Ovary (tissue), 10 donors: ENCODE data around the gene OR2T5. TPM values are rescaled to one million over a fixed set of nuclear protein-coding genes. Genes with fewer than 3 reads are reported as not detected.
"Not testable (repeated sequence)": the region's sequence is repeated elsewhere in the genome, so short reads cannot be mapped to it uniquely, and the experiment has no call there.

ENCODE experiments used
- DNase-seq, 5 donors: peaks; one replicate each; pipeline ENCODE4 v3.0.0-alpha.2; 2019 to 2020
- H3K27ac ChIP-seq, 2 donors: fragments of 200-600 bp; one replicate each; pipeline versions ENCODE4 v1.5.1 to v1.8.0; 2019 to 2022
- H3K27me3 ChIP-seq: fragments of 200-600 bp; one replicate; pipeline ENCODE4 v1.8.0; 2022
- H3K36me3 ChIP-seq: fragments of 200-600 bp; sonication (generic); one replicate; pipeline ENCODE4 v1.5.1; 2019
- H3K4me1 ChIP-seq: one replicate; pipeline ENCODE4 v1.8.1; 2013; ENCODE audit warnings: mild to moderate bottlenecking, moderate library complexity; ENCODE audit not compliant: insufficient read depth
- H3K4me3 ChIP-seq: fragments of 200-600 bp; sonication (generic); one replicate; pipeline ENCODE4 v1.5.1; 2017
- H3K9me3 ChIP-seq, 2 donors: fragments of 200-600 bp in 1 of 2; sonication (generic) in 1 of 2; one replicate each; pipeline versions ENCODE4 v1.5.1 to v1.8.1; 2013 to 2019; ENCODE audit warnings: mild to moderate bottlenecking in 1 of 2, moderate library complexity in 1 of 2
- WGBS, 3 donors: extraction: QIAGEN DNeasy Blood & Tissue Kit in 1 of 3; methylation state at CpG; one replicate each; pipeline versions ENCODE4 v1.1.5 to v1.1.7; 2013 to 2017; 5-methylcytosine and 5-hydroxymethylcytosine counted together
- intact Hi-C, 4 donors: fragments of 100-400 bp; cut with DNase I; formaldehyde crosslinking; loops; one replicate each; pipeline versions ENCODE4 v1.11.0 to v1.15.1; 2022 to 2023
- long read RNA-seq, 3 donors: library from polyadenylated mRNA in 2 of 3; unstranded in 2 of 3; transcript quantifications; one replicate each; pipeline ENCODE4 v2.0.0 and lab custom pipeline, GENCODE V29; 2021 to 2026
- polyA plus RNA-seq, 2 donors: library from polyadenylated mRNA; stranded (reverse); fragments of 200-250 nt in 1 of 2; fragments of 350-450 nt in 1 of 2; fragmentation: Illumina TruSeq in 1 of 2; extraction: RNeasy Lipid Tissue Mini Kit (QIAGEN cat#74804) in 1 of 2; gene quantifications; one replicate each; pipeline ENCODE4 v1.2.3, GENCODE V29; 2013 to 2014
- total RNA-seq, 7 donors: library from RNA; depleted of rRNA in 2 of 7; stranded (reverse); fragments of >200 nt in 2 of 7; fragmentation: NEBNext Ultra II Directional in 3 of 7; extraction: Animal tissue kit (Norgen Biotek cat#: 25700) in 3 of 7; gene quantifications; one replicate each; pipeline versions ENCODE4 v1.1.0 to v1.2.4, GENCODE V29; 2016 to 2023
- donor health status: DM: no; HTN: no; CAD: no; lungs with moderate emphysema.
- donor health status: DM: no; HTN: no; CAD: no.
- donor health status: Bipolar disorder and iron deficiency.
- donor health status: DM: yes; HTN: yes; CAD: no.
- donor health status: DM: no; HTN: no; CAD: no.
- donor health status: DM: yes; HTN: yes; CAD: no.

OR2T5 gene, protein sequence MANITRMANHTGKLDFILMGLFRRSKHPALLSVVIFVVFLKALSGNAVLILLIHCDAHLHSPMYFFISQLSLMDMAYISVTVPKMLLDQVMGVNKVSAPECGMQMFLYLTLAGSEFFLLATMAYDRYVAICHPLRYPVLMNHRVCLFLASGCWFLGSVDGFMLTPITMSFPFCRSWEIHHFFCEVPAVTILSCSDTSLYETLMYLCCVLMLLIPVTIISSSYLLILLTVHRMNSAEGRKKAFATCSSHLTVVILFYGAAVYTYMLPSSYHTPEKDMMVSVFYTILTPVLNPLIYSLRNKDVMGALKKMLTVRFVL
- total RNA-seq: under 1 TPM in 1 of 7 donors, not detected in 6; 0.10 TPM
- polyA plus RNA-seq: not detected
- long read RNA-seq, donor 1: 0 reads
- long read RNA-seq, donor 2: 0 reads
- long read RNA-seq, donor 3: 0 reads

DNA sequence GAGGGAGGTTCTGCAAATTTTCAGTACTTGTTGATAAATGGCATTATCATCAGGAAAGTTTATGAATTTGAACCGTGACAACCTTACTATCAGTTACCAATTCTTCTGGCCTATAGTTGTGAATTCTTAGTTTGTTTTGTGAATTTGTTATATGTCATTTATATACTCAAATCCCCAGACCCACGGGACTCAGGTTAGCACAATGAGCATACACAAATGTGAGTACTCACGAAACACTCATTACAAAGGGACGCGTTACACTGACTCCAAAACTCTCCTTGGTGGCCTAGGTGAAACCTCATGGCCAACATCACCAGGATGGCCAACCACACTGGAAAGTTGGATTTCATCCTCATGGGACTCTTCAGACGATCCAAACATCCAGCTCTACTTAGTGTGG lies at the start of gene OR2T5:
Gene OR2T5 (plus strand): TSS at position 301 of the 400 bp plus-strand sequence. CDS start 0 bp downstream, at position 301.
- H3K27me3 ChIP-seq, H3K4me3 ChIP-seq, DNase-seq, H3K9me3 ChIP-seq, H3K27ac ChIP-seq, intact Hi-C loops, H3K4me1 ChIP-seq, H3K36me3 ChIP-seq: not testable (repeated sequence)
- WGBS, 3 donors: 73 to 86% methylated on average over 4 to 5 of the region's 6 CpGs; no CpG with 5 or more reads in 1 of the 3 donors

- H3K36me3 ChIP-seq, intact Hi-C loops, H3K9me3 ChIP-seq, H3K4me3 ChIP-seq, H3K27me3 ChIP-seq, DNase-seq, H3K4me1 ChIP-seq, H3K27ac ChIP-seq: not testable (repeated sequence)
- 33 to 67% (median 46%) methylated on average over 1 of the region's 1 CpG for WGBS, 3 donors
Observed at GRCh38 chr1:248438668-248439067, 49.7 kb upstream of the OR2T5 start.

DNA sequence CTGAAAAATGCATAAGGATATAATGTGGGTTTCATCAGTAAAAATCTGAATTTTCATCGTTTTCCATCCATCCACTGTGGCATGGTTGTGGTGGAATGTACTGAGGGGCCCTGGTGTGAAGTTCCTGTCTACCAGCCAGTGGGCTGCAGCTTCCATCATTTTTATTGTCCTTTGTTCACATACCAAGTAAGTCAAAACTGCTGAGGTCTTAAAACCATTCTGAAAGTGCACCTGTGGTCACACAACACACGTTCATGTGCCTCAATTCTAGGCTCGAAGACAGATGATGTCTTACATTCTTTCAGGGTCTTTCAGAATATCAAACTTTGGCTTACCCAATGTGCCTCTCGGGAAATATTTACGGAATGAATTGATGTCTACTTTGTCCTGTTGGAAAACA lies 49.1 kb upstream of the OR2T5 start:
- DNase-seq, intact Hi-C loops, H3K27me3 ChIP-seq, H3K9me3 ChIP-seq, H3K27ac ChIP-seq, H3K4me3 ChIP-seq, H3K36me3 ChIP-seq, H3K4me1 ChIP-seq: not testable (repeated sequence)
- WGBS, 3 donors: 58 to 66% (median 61%) methylated on average over 5 of the region's 5 CpGs

DNA sequence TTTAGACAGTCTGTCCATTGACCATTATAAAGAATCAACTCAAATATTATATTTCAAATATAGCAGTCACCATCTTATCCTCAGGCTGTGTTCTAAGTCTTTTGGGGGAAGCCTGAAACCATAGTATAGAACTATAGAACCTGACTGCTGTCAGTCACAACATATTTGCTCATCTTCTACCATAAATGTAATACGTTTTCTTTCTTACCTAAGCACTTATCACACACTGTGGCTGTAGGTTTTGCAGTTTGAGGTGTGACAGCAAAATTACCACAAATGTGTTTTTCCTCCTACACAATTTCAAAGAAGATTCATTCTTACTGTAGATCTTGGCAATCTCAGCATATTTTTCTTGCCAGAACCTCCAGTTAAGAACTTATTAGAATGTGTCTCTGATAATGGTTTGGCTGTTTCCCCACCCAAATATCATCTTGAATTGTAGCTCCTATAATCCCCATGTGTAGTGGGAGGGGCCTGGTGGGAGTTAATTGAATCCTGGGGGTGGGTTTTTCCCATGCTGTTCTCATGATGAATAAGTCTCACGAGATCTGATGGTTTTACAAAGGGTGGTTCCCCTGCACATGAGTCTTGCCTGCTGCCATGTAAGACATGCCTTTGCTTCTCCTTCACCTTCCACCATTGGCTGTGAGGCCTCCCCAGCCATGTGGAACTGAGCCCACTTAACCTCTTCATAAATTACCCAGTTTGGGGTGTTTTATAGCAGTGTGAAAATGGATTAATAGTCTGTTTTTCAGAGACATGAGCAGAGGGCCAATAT lies 45.7 kb upstream of the OR2T5 start:
- WGBS, 3 donors: 32 to 50% (median 44%) methylated on average over 1 of the region's 2 CpGs
- not testable (repeated sequence) for H3K27ac ChIP-seq, H3K27me3 ChIP-seq, H3K4me3 ChIP-seq, H3K36me3 ChIP-seq, H3K9me3 ChIP-seq, H3K4me1 ChIP-seq, DNase-seq
- intact Hi-C loops: loop anchor here in 2 of 4 donors (10.0 kb wide), 1 partner anchor 202 kb away; the partner anchor contains the start of gene OR2T35 (in 2 of the 2)

- H3K36me3 ChIP-seq, H3K4me1 ChIP-seq, H3K27ac ChIP-seq, H3K27me3 ChIP-seq, H3K9me3 ChIP-seq, H3K4me3 ChIP-seq, DNase-seq: not testable (repeated sequence)
- intact Hi-C loops: loop anchor here in 2 of 4 donors (10.0 kb wide), 1 partner anchor 200 kb away; the partner anchor contains the start of gene OR2T35 (in 2 of the 2)
- WGBS, 3 donors: 73 to 82% (median 79%) methylated on average over 4 of the region's 4 CpGs
Observed at GRCh38 chr1:248444603-248445002, 43.8 kb upstream of the OR2T5 start.

GRCh38 chr1:248445399-248445798 lies 43.0 kb upstream of the OR2T5 start, which contains the start of gene OR2T2:
Gene OR2T2, plus strand, starts transcription at chr1:248445637. Its CDS starts 7,161 bp downstream, at chr1:248452798.
- not testable (repeated sequence) for DNase-seq, H3K9me3 ChIP-seq, H3K4me3 ChIP-seq, H3K36me3 ChIP-seq, H3K4me1 ChIP-seq, H3K27me3 ChIP-seq, H3K27ac ChIP-seq
- intact Hi-C loops: loop anchor here in 2 of 4 donors (10.0 kb wide), 1 partner anchor 199 kb away; the partner anchor contains the start of gene OR2T35 (in 2 of the 2)
- WGBS, 3 donors: 50 to 63% methylated on average over 1 to 2 of the region's 2 CpGs; no CpG with 5 or more reads in 1 of the 3 donors

GRCh38 chr1:248448409-248449074 lies 39.8 kb upstream of the OR2T5 start:
- not testable (repeated sequence) for H3K27ac ChIP-seq, H3K9me3 ChIP-seq, H3K36me3 ChIP-seq, H3K4me1 ChIP-seq, DNase-seq, H3K4me3 ChIP-seq, H3K27me3 ChIP-seq
- intact Hi-C loops: loop anchor here in 2 of 4 donors (10.0 kb wide), 1 partner anchor 196 kb away; the partner anchor contains the start of gene OR2T35 (in 2 of the 2)
- no CpG with 5 or more reads among the region's 4 CpGs for WGBS, 3 donors

DNA sequence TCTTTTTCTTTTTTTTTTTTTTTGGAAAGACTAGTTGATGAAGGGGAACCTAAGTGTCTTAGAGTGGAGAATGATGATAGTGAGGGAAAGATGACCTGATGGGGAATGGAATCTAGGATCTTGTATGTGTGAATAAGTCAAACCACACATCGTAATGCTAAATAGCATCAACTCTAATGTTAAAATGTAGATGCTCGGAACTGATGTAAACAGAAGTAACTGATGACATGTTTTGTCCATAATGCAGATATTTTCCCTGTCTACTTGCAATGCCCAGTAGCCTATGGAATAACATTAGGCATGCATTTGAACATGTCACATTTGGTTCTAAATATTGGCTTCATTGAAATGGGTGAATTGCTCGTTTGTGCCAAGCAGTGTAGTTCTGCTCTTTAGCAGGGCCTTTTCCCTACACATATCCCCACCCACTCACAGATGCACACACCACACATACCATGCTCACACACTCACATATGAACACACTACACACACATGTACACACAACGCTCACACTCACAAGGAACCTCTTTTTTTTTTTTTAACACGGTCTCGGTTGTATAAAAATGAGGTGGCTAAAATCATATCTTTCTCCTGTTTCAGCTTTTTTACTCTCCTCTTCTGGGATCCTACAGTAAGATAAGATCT lies 38.4 kb upstream of the OR2T5 start:
- H3K4me3 ChIP-seq, H3K36me3 ChIP-seq, H3K27me3 ChIP-seq, DNase-seq, H3K9me3 ChIP-seq, H3K4me1 ChIP-seq, H3K27ac ChIP-seq: not testable (repeated sequence)
- WGBS, 3 donors: 73 to 83% (median 78%) methylated on average over 5 of the region's 6 CpGs
- intact Hi-C loops: loop anchor here in 2 of 4 donors (10.0 kb wide), 1 partner anchor 195 kb away; the partner anchor contains the start of gene OR2T35 (in 2 of the 2)

GRCh38 chr1:248450466-248451145 lies 37.8 kb upstream of the OR2T5 start:
- H3K27me3 ChIP-seq, H3K9me3 ChIP-seq, H3K36me3 ChIP-seq, DNase-seq, intact Hi-C loops, H3K4me1 ChIP-seq, H3K27ac ChIP-seq, H3K4me3 ChIP-seq: not testable (repeated sequence)
- 27 to 43% (median 39%) methylated on average over 2 of the region's 5 CpGs for WGBS, 3 donors

- H3K36me3 ChIP-seq, H3K9me3 ChIP-seq, H3K4me1 ChIP-seq, intact Hi-C loops, DNase-seq, H3K27me3 ChIP-seq, H3K4me3 ChIP-seq, H3K27ac ChIP-seq: not testable (repeated sequence)
- WGBS, 3 donors: 81 to 86% methylated on average over 7 of the region's 7 CpGs; no CpG with 5 or more reads in 1 of the 3 donors
Observed at GRCh38 chr1:248453619-248454018, 34.8 kb upstream of the OR2T5 start.
